Gastrocnemius medialis (tissue), 4 donors: Measurements from ENCODE around the gene EPDR1. TPM values are rescaled to one million over a fixed set of nuclear protein-coding genes. Genes with fewer than 3 reads are reported as not detected.

ENCODE experiments used
- ATAC-seq, 2 donors: fragments of 150-250 bp; one replicate each; pipeline ENCODE4 v1.9.1; 2016
- DNase-seq, 2 donors: peaks; one replicate each; pipeline ENCODE4 v3.0.0-alpha.2; 2019
- H3K27ac ChIP-seq, 4 donors: fragments of 200-600 bp; sonication (generic); 1 replicate in 1 of 4; 2 replicates in 3 of 4; pipeline ENCODE4 v1.5.1; 2016 to 2018; ENCODE audit warnings: mild to moderate bottlenecking in 2 of 4, moderate library complexity in 1 of 4
- H3K27me3 ChIP-seq, 3 donors: fragments of 200-600 bp; sonication (generic) in 2 of 3; 1 replicate in 1 of 3; 2 replicates in 2 of 3; pipeline versions ENCODE4 v1.5.1 to v1.6.0; 2016 to 2019; ENCODE audit warnings: mild to moderate bottlenecking in 1 of 3, moderate library complexity in 1 of 3
- H3K36me3 ChIP-seq, 2 donors: fragments of 200-600 bp; sonication (generic) in 1 of 2; one replicate each; pipeline ENCODE4 v1.5.1; 2017 to 2018
- H3K4me1 ChIP-seq, 2 donors: fragments of 200-600 bp; sonication (generic) in 1 of 2; one replicate each; pipeline ENCODE4 v1.5.1; 2016 to 2017; ENCODE audit warnings: mild to moderate bottlenecking in 2 of 2
- H3K4me3 ChIP-seq, 4 donors: fragments of 200-600 bp; sonication (generic) in 3 of 4; 1 replicate in 1 of 4; 2 replicates in 3 of 4; pipeline ENCODE4 v1.5.1; 2016 to 2019; ENCODE audit warnings: mild to moderate bottlenecking in 2 of 4
- H3K9me3 ChIP-seq, 3 donors: fragments of 200-600 bp; sonication (generic) in 2 of 3; 1 replicate in 1 of 3; 2 replicates in 2 of 3; pipeline ENCODE4 v1.5.1; 2016 to 2019
- POLR2A ChIP-seq, 2 donors: fragments of 450-650 bp; IDR thresholded peaks; one replicate each; pipeline ENCODE4 v1.6.1; 2017; ENCODE audit warnings: antibody characterized with exemption in 2 of 2, mild to moderate bottlenecking in 2 of 2, moderate library complexity in 2 of 2
- in situ Hi-C, 4 donors: fragments of 200-750 bp; cut with MboI; loops; one replicate each; pipeline versions ENCODE4 v1.15.0 to v1.8.0; 2017; ENCODE audit warnings: low sequenced_read_pairs in 4 of 4
- intact Hi-C: fragments of 100-400 bp; cut with DNase I; formaldehyde crosslinking; loops from one replicate; pipeline ENCODE4 v1.15.1; 2023; ENCODE audit warnings: low total_unique reads
- total RNA-seq, 4 donors: library from RNA; depleted of rRNA; stranded (reverse); fragments of >200 nt; gene quantifications; one replicate each; pipeline versions ENCODE4 v1.1.0 to v1.2.3, GENCODE V29; 2016
- TF ChIP-seq, protein P1 (sequence below), 5 experiments: fragments of 450-650 bp in 3 of 5; fragments of 200-600 bp in 2 of 5; sonication (generic) in 2 of 5; IDR thresholded peaks in 4 of 5; conservative IDR thresholded peaks in 1 of 5; 1 replicate in 4 of 5; 2 replicates in 1 of 5; pipeline ENCODE4 v1.5.1; 2016 to 2019; ENCODE audit warnings: antibody characterized with exemption in 5 of 5, mild to moderate bottlenecking in 3 of 5, moderate library complexity in 3 of 5

Gene EPDR1
- total RNA-seq, 4 donors from 2014 or later = 32.2 to 60.2 (median 47.5) TPM

DNA sequence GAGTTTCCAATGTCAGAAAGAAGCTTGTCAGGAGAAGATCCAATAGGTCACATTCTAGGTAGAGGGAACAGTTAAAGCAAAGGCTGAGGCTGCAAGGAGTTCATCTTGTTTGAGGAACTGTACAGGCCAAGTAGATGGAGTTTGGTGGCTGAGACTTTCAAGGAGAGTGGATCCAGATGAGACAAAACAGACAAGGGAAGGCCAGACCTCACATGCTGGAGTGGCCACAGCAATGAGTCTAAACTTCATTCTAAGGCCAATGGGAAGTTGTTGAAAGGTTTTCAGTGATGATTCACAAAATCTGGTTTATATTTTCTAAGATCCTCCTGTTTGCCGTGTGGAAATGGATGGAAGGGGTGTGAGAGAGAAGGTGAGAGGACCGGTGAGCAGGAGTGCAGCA lies 40.0 kb downstream of the EPDR1 start:
- Histone ChIP-seq H3K4me3 (no peak overlapping the region), H3K27ac (no peak overlapping the region), H3K27me3 (no peaks in the 10 kb centered on the region), H3K36me3 (no peaks in the 10 kb centered on the region), H3K4me1 (no peaks in the 10 kb centered on the region), H3K9me3 (no peaks in the 10 kb centered on the region)
- intact Hi-C loops = no loop called here
- TF ChIP-seq, protein P1, sequence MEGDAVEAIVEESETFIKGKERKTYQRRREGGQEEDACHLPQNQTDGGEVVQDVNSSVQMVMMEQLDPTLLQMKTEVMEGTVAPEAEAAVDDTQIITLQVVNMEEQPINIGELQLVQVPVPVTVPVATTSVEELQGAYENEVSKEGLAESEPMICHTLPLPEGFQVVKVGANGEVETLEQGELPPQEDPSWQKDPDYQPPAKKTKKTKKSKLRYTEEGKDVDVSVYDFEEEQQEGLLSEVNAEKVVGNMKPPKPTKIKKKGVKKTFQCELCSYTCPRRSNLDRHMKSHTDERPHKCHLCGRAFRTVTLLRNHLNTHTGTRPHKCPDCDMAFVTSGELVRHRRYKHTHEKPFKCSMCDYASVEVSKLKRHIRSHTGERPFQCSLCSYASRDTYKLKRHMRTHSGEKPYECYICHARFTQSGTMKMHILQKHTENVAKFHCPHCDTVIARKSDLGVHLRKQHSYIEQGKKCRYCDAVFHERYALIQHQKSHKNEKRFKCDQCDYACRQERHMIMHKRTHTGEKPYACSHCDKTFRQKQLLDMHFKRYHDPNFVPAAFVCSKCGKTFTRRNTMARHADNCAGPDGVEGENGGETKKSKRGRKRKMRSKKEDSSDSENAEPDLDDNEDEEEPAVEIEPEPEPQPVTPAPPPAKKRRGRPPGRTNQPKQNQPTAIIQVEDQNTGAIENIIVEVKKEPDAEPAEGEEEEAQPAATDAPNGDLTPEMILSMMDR (IDR thresholded peaks at IDR 0.05 in 4 of 5, conservative IDR thresholded peaks at IDR 0.05 in 1 of 5) = no peak
- no peak for TF ChIP-seq POLR2A (IDR thresholded peaks at IDR 0.05)
- in situ Hi-C loops = no loop called here
- ATAC-seq = no peak
- no peak for DNase-seq

DNA sequence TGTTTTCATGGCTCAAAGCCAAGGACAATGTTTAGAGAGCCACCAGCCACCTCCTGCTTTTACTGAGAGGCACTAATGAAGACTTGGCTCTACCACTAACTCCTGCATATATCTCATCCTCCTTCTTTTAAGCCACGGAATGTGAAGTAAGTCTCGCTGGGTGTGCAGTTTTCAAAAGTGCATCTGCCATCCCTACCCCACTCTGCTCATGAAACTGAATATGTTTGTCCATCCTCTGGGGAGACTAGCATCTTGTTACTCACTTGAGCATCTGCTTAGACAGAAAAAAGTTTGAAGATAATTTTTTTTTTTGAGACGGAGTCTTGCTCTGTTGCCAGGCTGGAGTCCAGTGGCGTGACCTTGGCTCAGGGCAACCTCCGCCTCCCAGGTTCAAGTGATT lies 40.8 kb downstream of the EPDR1 start:
- intact Hi-C loops = no loop called here

DNA sequence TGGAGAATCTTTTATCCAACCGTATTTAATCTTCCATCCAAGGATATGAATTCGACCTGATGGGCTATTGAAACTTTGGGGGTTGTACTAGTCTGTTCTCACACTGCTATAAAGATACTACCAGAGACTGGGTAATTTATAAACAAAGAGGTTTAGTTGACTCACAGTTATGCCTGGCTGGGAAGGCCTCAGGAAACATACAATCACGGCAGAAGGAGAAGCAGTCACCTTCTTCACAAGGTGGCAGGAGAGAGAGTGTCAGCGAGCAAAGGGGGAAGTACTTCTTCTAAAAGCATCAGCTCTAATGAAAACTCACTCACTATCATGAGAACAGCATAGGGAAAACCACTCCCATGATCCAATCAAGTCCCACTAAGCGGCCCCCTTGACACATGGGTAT lies 43.8 kb downstream of the EPDR1 start:
- in situ Hi-C loops (no loop called here), intact Hi-C loops (no loop called here)

More for the DNA sequence above, 40.8 kb downstream of the EPDR1 start:
- in situ Hi-C loops = no loop called here
- Histone ChIP-seq H3K27ac (no peak overlapping the region), H3K4me3 (no peak overlapping the region), H3K36me3 (no peaks in the 10 kb centered on the region), H3K27me3 (no peaks in the 10 kb centered on the region), H3K9me3 (no peaks in the 10 kb centered on the region), H3K4me1 (no peaks in the 10 kb centered on the region)
- TF ChIP-seq, protein P1 (IDR thresholded peaks at IDR 0.05 in 4 of 5, conservative IDR thresholded peaks at IDR 0.05 in 1 of 5) = no peak
- TF ChIP-seq POLR2A (IDR thresholded peaks at IDR 0.05) = no peak
- ATAC-seq (no peak), DNase-seq (no peak)

DNA sequence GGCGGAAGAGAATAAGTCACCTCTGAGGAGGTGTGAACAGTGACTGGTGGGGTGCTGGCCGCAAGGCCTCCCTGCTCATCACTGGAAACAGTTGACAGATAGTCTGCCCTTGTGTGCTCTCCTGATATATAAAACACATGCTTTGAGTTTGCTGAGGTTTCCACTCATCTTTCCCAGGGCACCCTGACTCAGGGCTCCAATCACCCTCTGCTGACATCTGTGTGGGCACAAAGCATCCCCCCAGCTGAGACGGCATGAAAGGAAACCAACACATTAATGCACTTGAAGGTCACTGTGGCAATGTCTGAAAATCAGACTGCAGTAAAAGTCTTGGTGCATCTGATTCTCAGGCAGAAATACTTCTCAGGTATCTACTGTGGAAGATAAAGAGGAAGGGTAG lies 49.8 kb downstream of the EPDR1 start:
- in situ Hi-C loops (no loop called here), intact Hi-C loops (no loop called here)
- Histone ChIP-seq H3K9me3 (no peaks in the 10 kb centered on the region), H3K36me3 (no peaks in the 10 kb centered on the region), H3K27me3 (no peaks in the 10 kb centered on the region), H3K4me3 (no peak overlapping the region), H3K4me1 (no peaks in the 10 kb centered on the region), H3K27ac (no peak overlapping the region)
- TF ChIP-seq POLR2A (IDR thresholded peaks at IDR 0.05) = no peak
- TF ChIP-seq, protein P1 (IDR thresholded peaks at IDR 0.05 in 4 of 5, conservative IDR thresholded peaks at IDR 0.05 in 1 of 5) = no peak
- ATAC-seq (no peak), DNase-seq (no peak)

More for the DNA sequence above, 43.8 kb downstream of the EPDR1 start:
- no peaks in the 10 kb centered on the region for H3K36me3 ChIP-seq
- H3K4me3 ChIP-seq = no peak overlapping the region
- TF ChIP-seq, protein P1 (IDR thresholded peaks at IDR 0.05 in 4 of 5, conservative IDR thresholded peaks at IDR 0.05 in 1 of 5) = no peak
- TF ChIP-seq POLR2A (IDR thresholded peaks at IDR 0.05) = no peak
- H3K27me3 ChIP-seq = no peaks in the 10 kb centered on the region
- DNase-seq = no peak
- no peak for ATAC-seq
- no peak overlapping the region for H3K27ac ChIP-seq
- H3K4me1 ChIP-seq = no peaks in the 10 kb centered on the region
- H3K9me3 ChIP-seq = no peaks in the 10 kb centered on the region

DNA sequence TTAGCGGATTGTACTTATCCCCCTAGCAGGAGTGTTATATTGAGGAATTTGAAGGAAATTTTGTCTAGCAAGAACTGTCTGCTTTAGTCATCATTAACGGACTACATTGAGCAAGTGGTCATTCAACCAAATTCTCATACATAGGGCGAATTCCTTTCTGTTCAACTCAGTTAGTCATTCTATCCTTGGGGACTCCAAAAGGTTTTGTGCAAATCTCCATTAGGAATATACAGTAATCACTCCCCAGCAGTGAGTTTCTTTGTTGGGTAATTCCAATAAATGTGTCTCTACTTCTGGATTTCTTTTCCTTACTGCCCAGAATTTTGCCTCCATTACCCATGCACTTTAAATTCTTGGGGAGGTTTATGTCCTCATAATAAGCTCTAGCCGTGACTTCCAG lies 51.1 kb downstream of the EPDR1 start:
- H3K4me1 ChIP-seq = no peaks in the 10 kb centered on the region
- TF ChIP-seq POLR2A (IDR thresholded peaks at IDR 0.05) = no peak
- TF ChIP-seq, protein P1 (IDR thresholded peaks at IDR 0.05 in 4 of 5, conservative IDR thresholded peaks at IDR 0.05 in 1 of 5) = no peak
- intact Hi-C loops (no loop called here), in situ Hi-C loops (no loop called here)
- no peaks in the 10 kb centered on the region for H3K36me3 ChIP-seq
- no peaks in the 10 kb centered on the region for H3K27me3 ChIP-seq
- ATAC-seq (no peak), DNase-seq (no peak)
- H3K9me3 ChIP-seq = no peaks in the 10 kb centered on the region
- no peak overlapping the region for H3K4me3 ChIP-seq
- H3K27ac ChIP-seq = no peak overlapping the region
